ENCODE results near the gene PUM1. TPM values are rescaled to one million over a fixed set of nuclear protein-coding genes. Genes with fewer than 3 reads are reported as not detected.

The PUM1 gene
- total and polyA plus RNA-seq, 2 of the 4 experiments (the other 2 are of a cell fraction) = 75.4 to 137 TPM

DNA sequence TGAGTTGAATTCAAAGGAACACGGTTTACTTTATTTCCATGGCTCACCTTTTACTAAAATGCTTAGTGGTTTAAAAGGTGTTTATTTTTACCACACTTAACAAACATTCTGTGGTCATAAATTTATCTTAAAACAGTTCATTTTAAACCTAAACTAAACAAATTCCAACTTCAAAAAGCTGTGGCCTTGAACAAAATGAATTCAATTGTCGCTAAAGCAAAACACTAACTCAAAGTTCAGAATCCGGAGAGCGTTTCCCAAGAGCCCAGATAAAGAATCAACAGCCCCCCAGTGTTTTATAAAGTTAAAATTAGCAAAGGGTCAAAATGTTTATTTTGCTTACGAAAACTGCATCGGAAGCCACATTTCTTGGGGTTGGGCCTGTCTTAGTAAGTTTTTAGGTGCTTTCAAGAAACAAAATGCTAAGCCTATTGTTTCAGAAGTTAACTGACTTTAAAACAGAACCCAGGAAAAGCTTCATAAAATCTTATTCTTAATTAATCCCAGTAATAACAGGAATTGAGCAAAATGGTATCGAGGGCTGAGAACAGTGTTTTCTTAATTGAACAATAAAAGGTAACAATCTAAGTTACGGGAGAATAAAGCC, 1.3 kb downstream of the PUM1 start:
- peak overlapping the region; percentile 89 for H3K4me2 ChIP-seq (ENCODE audit: low read depth, low read length)
- H3K4me3 ChIP-seq (ENCODE audit: insufficient read depth, low read depth, low read length) = peak overlapping the region; percentile 96
- no peak for DNase-seq
- peak overlapping the region; percentile 74; the same call in 1 of the 2 replicates for H3K18ac ChIP-seq (ENCODE audit: low read depth, low read length)
- no peak for ATAC-seq (ENCODE audit: low read depth)
- no peak overlapping the region for H4K91ac ChIP-seq (ENCODE audit: insufficient read depth, low read depth, low read length)
- H4K5ac ChIP-seq (ENCODE audit: low read depth, low read length) = no peak overlapping the region
- peaks cover 5% of the 10 kb centered on the region for H3K4me1 ChIP-seq (ENCODE audit: control insufficient read depth, insufficient read depth, low read length)
- peak overlapping the region; percentile 77 for H2BK5ac ChIP-seq (ENCODE audit: low read depth, low read length, poor library complexity, severe bottlenecking)
- H2AK5ac ChIP-seq (ENCODE audit: low read depth, low read length) = no peak overlapping the region
- no peak overlapping the region for H2BK20ac ChIP-seq (ENCODE audit: low read depth, low read length)
- no peak overlapping the region for H2AFZ ChIP-seq (replicated peaks; ENCODE audit: low read length, poor library complexity)
- H2BK15ac ChIP-seq (ENCODE audit: low read depth, low read length) = no peak overlapping the region
- no TSS peak for BruUV-seq (replicated peaks)
- H3K9ac ChIP-seq (ENCODE audit: low read depth, low read length) = peak overlapping the region; percentile 100
- peaks cover under 1% of the 10 kb centered on the region; the same call in 1 of the 2 replicates for H3K36me3 ChIP-seq (ENCODE audit: control insufficient read depth, insufficient read depth, low read length)
- H3K27ac ChIP-seq (ENCODE audit: insufficient read depth, low read length) = peak overlapping the region; percentile 67; the same call in 1 of the 2 replicates
- H2AK9ac ChIP-seq (replicated peaks; ENCODE audit: low read depth, low read length, poor library complexity) = no peak overlapping the region
- H4K20me1 ChIP-seq (ENCODE audit: insufficient read depth, low read length) = peaks cover 52% of the 10 kb centered on the region
- peak overlapping the region; percentile 74; the same call in 1 of the 2 replicates for H3K56ac ChIP-seq (ENCODE audit: extremely low read depth, insufficient read depth, low read length)
- no peak overlapping the region for H2BK120ac ChIP-seq (ENCODE audit: low read depth, low read length)
- ChIA-PET CTCF (interaction anchor here (0.8 kb wide), 1 partner anchor 98 kb away, joined by 5 read pairs; no protein-coding TSS in a partner anchor), POLR2A (ENCODE audit: unreplicated experiment) (no interaction called here)
- no peak overlapping the region for H3K4ac ChIP-seq (ENCODE audit: low read depth, low read length)
- peaks cover 0 to 5% of the 10 kb centered on the region in 2 experiments; a peak in 2 of 4 replicates for H3K79me1 ChIP-seq (ENCODE audit: low read depth in 1 of 2, low read length in 2 of 2)
- H3K14ac ChIP-seq (replicated peaks; ENCODE audit: low read depth, low read length) = peak overlapping the region; percentile 47; the same call in 1 of the 2 replicates
- H3K27me3 ChIP-seq (ENCODE audit: control insufficient read depth, insufficient read depth, low read length) = no peaks in the 10 kb centered on the region
- peak overlapping the region in 1 of 2 experiments; percentile 98; a peak in 1 of 4 replicates for H4K8ac ChIP-seq (ENCODE audit: low read depth in 2 of 2, low read length in 2 of 2)
- WGBS, 2 experiments (ENCODE audit: extremely low coverage in 2 of 2, insufficient read length in 1 of 2) = no CpG with 5 or more reads among the region's 8 CpGs
- dilution Hi-C loops (cut with HindIII; ENCODE audit: low sequenced_read_pairs, unreplicated experiment) (no loop called here), intact Hi-C loops (cut with micrococcal nuclease) (loop anchor here (2.0 to 5.0 kb wide), 3 partner anchors 81 to 122 kb away; no protein-coding TSS in a partner anchor), in situ Hi-C loops (cut with MboI; ENCODE audit: low sequenced_read_pairs) (no loop called here)
- H3K23ac ChIP-seq (ENCODE audit: low read depth, low read length) = 0 out of 2 replicates have a peak overlapping the region, but pooled peaks have one; percentile 10
- H3K9me1 ChIP-seq (ENCODE audit: insufficient read depth, low read length) = peaks cover 3% of the 10 kb centered on the region; the same call in 1 of the 2 replicates
- H3K9me3 ChIP-seq (ENCODE audit: control insufficient read depth, insufficient read depth, low read length) = no peaks in the 10 kb centered on the region
- TF ChIP-seq MAZ (IDR thresholded peaks at IDR 0.05; ENCODE audit: borderline replicate concordance, low read depth, low read length) (no peak), FOS (IDR thresholded peaks at IDR 0.05; ENCODE audit: low read depth, low read length) (no peak), CEBPB (IDR thresholded peaks at IDR 0.05; ENCODE audit: low read depth, low read length) (no peak), SMC3 (IDR thresholded peaks at IDR 0.05; ENCODE audit: low read depth, low read length) (no peak), CHD1 (IDR thresholded peaks at IDR 0.05; ENCODE audit: low read depth, low read length) (no peak), CTCF (conservative IDR thresholded peaks at IDR 0.05; ENCODE audit: low read depth, low read length) (no peak), NFE2L2 (IDR thresholded peaks at IDR 0.05; ENCODE audit: low read depth, low read length) (no peak), USF2 (IDR thresholded peaks at IDR 0.05; ENCODE audit: low read depth, low read length) (no peak), RAD21 (IDR thresholded peaks at IDR 0.05; ENCODE audit: low read length) (no peak), RFX5 (IDR thresholded peaks at IDR 0.05; ENCODE audit: low read depth, low read length) (no peak), BHLHE40 (IDR thresholded peaks at IDR 0.05; ENCODE audit: low read depth, low read length) (no peak), RCOR1 (IDR thresholded peaks at IDR 0.05; ENCODE audit: insufficient replicate concordance, low read length) (no peak), POLR2A (IDR thresholded peaks at IDR 0.05; ENCODE audit: low read depth, low read length) (no peak), MAFK (IDR thresholded peaks at IDR 0.05; ENCODE audit: low read depth, low read length) (no peak), MXI1 (IDR thresholded peaks at IDR 0.05; ENCODE audit: borderline replicate concordance, low read depth, low read length) (no peak)

All from IMR-90 (cell line).